ENCODE results near the gene ERFL.
"Not testable (repeated sequence)": the region's sequence is repeated elsewhere in the genome, so short reads cannot be mapped to it uniquely, and the experiment has no call there.

The ERFL gene

GRCh38 chr19:41915776-41916414 lies 12.4 kb downstream of the ERFL start:
- DNase-seq (ENCODE audit: low read depth, low spot score) = no peak
- Histone ChIP-seq H3K9me3 (ENCODE audit: insufficient read depth, low read length) (no peaks in the 10 kb centered on the region), H3K4me3 (ENCODE audit: insufficient read length, low read depth) (no peak overlapping the region), H3K4me1 (ENCODE audit: insufficient read depth, insufficient read length) (peaks cover 10% of the 10 kb centered on the region), H3K9ac (ENCODE audit: insufficient read length, low read depth) (no peak overlapping the region), H3K27me3 (ENCODE audit: insufficient read depth, insufficient read length) (peaks cover 92% of the 10 kb centered on the region), H3K36me3 (ENCODE audit: insufficient read depth, insufficient read length, low read length) (no peaks in the 10 kb centered on the region)
- TF ChIP-seq ZNF274 (IDR thresholded peaks at IDR 0.05; ENCODE audit: low read depth, low read length) (no peak), YY1 (IDR thresholded peaks at IDR 0.05; ENCODE audit: insufficient read depth, insufficient read length) (no peak), SUZ12 (IDR thresholded peaks at IDR 0.05; ENCODE audit: extremely low read depth, insufficient read depth, insufficient read length) (no peak)

GRCh38 chr19:41915021-41915775 lies 13.1 kb downstream of the ERFL start:
- Histone ChIP-seq H3K4me3 (ENCODE audit: insufficient read length, low read depth) (no peak overlapping the region), H3K9me3 (ENCODE audit: insufficient read depth, low read length) (no peaks in the 10 kb centered on the region), H3K9ac (ENCODE audit: insufficient read length, low read depth) (no peak overlapping the region), H3K36me3 (ENCODE audit: insufficient read depth, insufficient read length, low read length) (no peaks in the 10 kb centered on the region), H3K4me1 (ENCODE audit: insufficient read depth, insufficient read length) (peaks cover 8% of the 10 kb centered on the region), H3K27me3 (ENCODE audit: insufficient read depth, insufficient read length) (peaks cover 92% of the 10 kb centered on the region)
- TF ChIP-seq ZNF274 (IDR thresholded peaks at IDR 0.05; ENCODE audit: low read depth, low read length) = no peak
- no peak for TF ChIP-seq SUZ12 (IDR thresholded peaks at IDR 0.05; ENCODE audit: extremely low read depth, insufficient read depth, insufficient read length)
- TF ChIP-seq YY1 (IDR thresholded peaks at IDR 0.05; ENCODE audit: insufficient read depth, insufficient read length) = no peak
- no peak for DNase-seq (ENCODE audit: low read depth, low spot score)

- H3K9ac ChIP-seq (ENCODE audit: insufficient read length, low read depth); H3K4me3 ChIP-seq (ENCODE audit: insufficient read length, low read depth); DNase-seq (ENCODE audit: low read depth, low spot score); H3K9me3 ChIP-seq (ENCODE audit: insufficient read depth, low read length); H3K36me3 ChIP-seq (ENCODE audit: insufficient read depth, insufficient read length, low read length); H3K4me1 ChIP-seq (ENCODE audit: insufficient read depth, insufficient read length): not testable (repeated sequence)
- peaks cover 88% of the 10 kb centered on the region for H3K27me3 ChIP-seq (ENCODE audit: insufficient read depth, insufficient read length)
These were observed 13.8 kb downstream of the ERFL start for GRCh38 chr19:41914424-41914834.

- no peak for TF ChIP-seq YY1 (IDR thresholded peaks at IDR 0.05; ENCODE audit: insufficient read depth, insufficient read length)
- TF ChIP-seq SUZ12 (IDR thresholded peaks at IDR 0.05; ENCODE audit: extremely low read depth, insufficient read depth, insufficient read length) = peak; percentile 40
- DNase-seq (ENCODE audit: low read depth, low spot score) = no peak
- Histone ChIP-seq H3K27me3 (ENCODE audit: insufficient read depth, insufficient read length) (peaks cover 82% of the 10 kb centered on the region), H3K36me3 (ENCODE audit: insufficient read depth, insufficient read length, low read length) (no peaks in the 10 kb centered on the region), H3K9ac (ENCODE audit: insufficient read length, low read depth) (peak overlapping the region; percentile 50), H3K4me3 (ENCODE audit: insufficient read length, low read depth) (peak overlapping the region; percentile 8), H3K9me3 (ENCODE audit: insufficient read depth, low read length) (no peaks in the 10 kb centered on the region), H3K4me1 (ENCODE audit: insufficient read depth, insufficient read length) (peaks cover 8% of the 10 kb centered on the region)
These were observed 14.5 kb downstream of the ERFL start for GRCh38 chr19:41913538-41914423.

- no peaks in the 10 kb centered on the region for H3K36me3 ChIP-seq (ENCODE audit: insufficient read depth, insufficient read length, low read length)
- H3K4me1 ChIP-seq (ENCODE audit: insufficient read depth, insufficient read length) = peaks cover 8% of the 10 kb centered on the region
- TF ChIP-seq SUZ12 (IDR thresholded peaks at IDR 0.05; ENCODE audit: extremely low read depth, insufficient read depth, insufficient read length) = peak; percentile 8
- TF ChIP-seq ZNF274 (IDR thresholded peaks at IDR 0.05; ENCODE audit: low read depth, low read length) = no peak
- no peaks in the 10 kb centered on the region for H3K9me3 ChIP-seq (ENCODE audit: insufficient read depth, low read length)
- no peak for DNase-seq (ENCODE audit: low read depth, low spot score)
- H3K9ac ChIP-seq (ENCODE audit: insufficient read length, low read depth) = peak overlapping the region; percentile 50
- peaks cover 75% of the 10 kb centered on the region for H3K27me3 ChIP-seq (ENCODE audit: insufficient read depth, insufficient read length)
- H3K4me3 ChIP-seq (ENCODE audit: insufficient read length, low read depth) = peak overlapping the region; percentile 39
These were observed 15.2 kb downstream of the ERFL start for GRCh38 chr19:41912899-41913537.

GRCh38 chr19:41911889-41912731 lies 16.1 kb downstream of the ERFL start:
- no peak overlapping the region for H3K4me3 ChIP-seq (ENCODE audit: insufficient read length, low read depth)

More at GRCh38 chr19:41911889-41912731, 16.1 kb downstream of the ERFL start:
- H3K36me3 ChIP-seq (ENCODE audit: insufficient read depth, insufficient read length, low read length) = peaks cover under 1% of the 10 kb centered on the region
- no peaks in the 10 kb centered on the region for H3K9me3 ChIP-seq (ENCODE audit: insufficient read depth, low read length)
- H3K27me3 ChIP-seq (ENCODE audit: insufficient read depth, insufficient read length) = peaks cover 71% of the 10 kb centered on the region
- H3K9ac ChIP-seq (ENCODE audit: insufficient read length, low read depth) = peak overlapping the region; percentile 42
- peaks cover 8% of the 10 kb centered on the region for H3K4me1 ChIP-seq (ENCODE audit: insufficient read depth, insufficient read length)
- no peak for DNase-seq (ENCODE audit: low read depth, low spot score)
- no peak for TF ChIP-seq ZNF274 (IDR thresholded peaks at IDR 0.05; ENCODE audit: low read depth, low read length)
- TF ChIP-seq YY1 (IDR thresholded peaks at IDR 0.05; ENCODE audit: insufficient read depth, insufficient read length) = no peak
- no peak for TF ChIP-seq SUZ12 (IDR thresholded peaks at IDR 0.05; ENCODE audit: extremely low read depth, insufficient read depth, insufficient read length)

Measured in NT2/D1 (cell line).